HG03108 (cell line): ENCODE results near the gene TMEM138.
"Not testable (repeated sequence)": the region's sequence is repeated elsewhere in the genome, so short reads cannot be mapped to it uniquely, and the experiment has no call there.

Experiments
- ATAC-seq: cut with Tn5 transposase; IDR thresholded peaks from one replicate; pipeline ENCODE4 v1.9.1; 2021; ENCODE audit warnings: moderate library complexity; ENCODE audit not compliant: unreplicated experiment

Gene TMEM138

GRCh38 chr11:61362542-61362875 lies 335 bp downstream of the TMEM138 start:
- ATAC-seq: no peak

DNA sequence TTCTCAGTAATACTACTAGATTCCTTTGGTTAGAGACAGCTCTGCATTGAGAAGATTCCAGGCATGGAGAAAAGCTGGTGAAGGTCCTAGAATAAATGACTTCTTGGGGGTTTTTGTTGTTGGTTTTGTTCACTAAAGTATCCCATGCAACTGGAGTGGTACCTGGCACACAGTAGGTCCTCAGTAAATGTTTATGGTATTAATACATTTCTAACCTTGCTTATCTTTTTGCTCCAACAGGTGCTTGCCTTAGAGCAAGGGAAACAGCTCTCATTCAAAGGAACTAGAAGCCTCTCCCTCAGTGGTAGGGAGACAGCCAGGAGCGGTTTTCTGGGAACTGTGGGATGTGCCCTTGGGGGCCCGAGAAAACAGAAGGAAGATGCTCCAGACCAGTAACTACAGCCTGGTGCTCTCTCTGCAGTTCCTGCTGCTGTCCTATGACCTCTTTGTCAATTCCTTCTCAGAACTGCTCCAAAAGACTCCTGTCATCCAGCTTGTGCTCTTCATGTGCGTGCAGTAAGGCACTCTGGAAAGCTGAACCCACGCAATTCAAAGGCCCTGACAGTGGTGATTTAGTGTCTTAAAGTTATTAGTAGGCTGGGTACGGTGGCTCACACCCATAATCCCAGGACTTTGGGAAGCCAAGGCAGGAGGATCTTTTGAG lies 2.0 kb downstream of the TMEM138 start:
- no peak for ATAC-seq

DNA sequence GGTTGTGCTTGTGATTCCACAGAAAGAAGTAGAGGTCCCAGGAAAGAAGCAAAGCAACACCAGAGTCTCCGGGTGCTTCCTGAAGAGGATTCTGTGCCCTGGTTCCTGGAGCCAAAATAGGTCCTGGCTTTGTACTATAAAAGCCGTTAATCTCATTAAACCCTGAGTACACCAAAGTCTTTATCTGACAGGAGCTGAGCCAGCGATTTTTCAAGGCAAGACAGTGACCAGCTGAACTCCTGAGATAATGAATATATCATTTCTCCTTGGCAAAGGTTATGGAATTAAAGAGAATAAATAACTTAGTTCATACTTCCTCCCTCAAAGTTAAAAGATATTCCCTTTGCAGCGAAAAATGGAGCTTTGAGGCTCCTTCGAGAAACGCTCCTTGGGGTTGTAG lies 5.2 kb downstream of the TMEM138 start:
- ATAC-seq: no peak

DNA sequence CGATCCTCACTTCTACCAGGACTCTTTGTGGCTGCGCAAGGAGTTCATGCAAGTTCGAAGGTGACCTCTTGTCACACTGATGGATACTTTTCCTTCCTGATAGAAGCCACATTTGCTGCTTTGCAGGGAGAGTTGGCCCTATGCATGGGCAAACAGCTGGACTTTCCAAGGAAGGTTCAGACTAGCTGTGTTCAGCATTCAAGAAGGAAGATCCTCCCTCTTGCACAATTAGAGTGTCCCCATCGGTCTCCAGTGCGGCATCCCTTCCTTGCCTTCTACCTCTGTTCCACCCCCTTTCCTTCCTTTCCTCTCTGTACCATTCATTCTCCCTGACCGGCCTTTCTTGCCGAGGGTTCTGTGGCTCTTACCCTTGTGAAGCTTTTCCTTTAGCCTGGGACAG lies 6.5 kb downstream of the TMEM138 start:
- ATAC-seq: no peak

- no peak for ATAC-seq
These were observed 7.5 kb downstream of the TMEM138 start for GRCh38 chr11:61369372-61370348.

GRCh38 chr11:61370349-61371005 lies 8.3 kb downstream of the TMEM138 start:
- no peak for ATAC-seq

DNA sequence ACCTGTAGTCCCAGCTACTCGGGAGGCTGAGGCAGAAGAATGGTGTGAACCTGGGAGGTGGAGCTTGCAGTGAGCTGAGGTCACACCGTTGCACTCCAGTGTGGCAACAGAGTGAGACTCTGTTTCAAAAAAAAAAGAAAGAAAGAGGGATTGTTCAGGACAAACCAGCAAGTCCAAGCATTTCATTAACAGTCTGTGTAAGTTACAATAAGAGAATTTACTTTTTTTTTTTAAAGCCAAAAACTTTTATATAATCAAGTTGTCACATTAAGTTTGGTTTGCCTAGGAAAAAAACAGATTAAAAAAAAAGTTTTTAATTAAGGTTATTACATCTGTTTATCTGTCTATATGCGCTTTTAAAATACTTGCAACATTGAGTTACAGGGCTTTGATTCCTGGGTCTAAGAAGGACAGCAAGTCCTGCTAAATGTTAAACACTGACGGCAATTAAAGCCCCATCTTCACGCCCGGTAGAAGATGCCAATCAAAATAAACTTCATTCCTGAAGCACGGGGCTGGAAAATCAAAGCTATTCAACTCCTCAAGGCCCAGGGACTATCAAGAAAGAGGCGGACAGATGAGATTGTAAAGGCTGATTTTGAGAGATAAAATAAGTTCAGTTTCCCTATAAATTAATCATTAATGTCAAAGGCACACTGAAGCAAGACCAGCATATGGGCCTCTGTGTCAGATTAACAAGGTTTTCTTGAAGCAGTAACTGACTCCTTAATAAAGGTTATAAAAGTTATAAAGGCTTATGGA lies 10.7 kb downstream of the TMEM138 start:
- ATAC-seq: no peak

GRCh38 chr11:61375761-61376108 lies 13.6 kb downstream of the TMEM138 start:
- no peak for ATAC-seq

DNA sequence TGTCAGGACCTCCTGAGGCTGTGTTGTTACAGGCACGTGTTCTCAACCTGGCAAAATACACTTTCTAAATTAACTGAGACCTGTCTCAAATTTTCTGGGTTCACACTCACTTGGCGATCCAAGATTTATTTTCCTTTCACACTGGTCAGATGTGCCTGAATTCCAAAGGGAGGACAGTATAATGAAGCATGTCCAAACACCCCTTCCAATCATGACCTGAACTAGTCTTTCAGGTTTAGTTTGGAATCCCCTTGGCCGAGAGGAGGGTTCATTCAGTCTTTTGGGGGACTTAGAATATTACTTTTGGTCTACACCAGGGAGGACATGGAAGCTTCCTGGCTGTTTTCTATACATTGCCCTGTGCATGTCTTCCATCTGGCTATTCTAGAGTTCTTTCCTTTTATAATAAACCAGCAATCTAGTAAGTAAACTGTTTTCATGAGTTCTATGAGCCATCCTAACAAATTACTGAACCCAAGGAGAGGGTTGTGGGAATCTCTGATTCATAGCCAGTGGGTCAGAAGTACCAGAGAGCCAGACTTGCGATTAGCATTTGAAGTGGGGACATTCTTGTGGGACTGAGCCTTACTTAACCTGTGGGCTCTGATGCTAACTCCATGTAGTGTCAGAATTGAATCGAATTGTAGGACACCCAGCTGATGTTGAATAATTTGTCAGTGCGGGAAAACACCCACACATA lies 15.4 kb downstream of the TMEM138 start:
- no peak for ATAC-seq

DNA sequence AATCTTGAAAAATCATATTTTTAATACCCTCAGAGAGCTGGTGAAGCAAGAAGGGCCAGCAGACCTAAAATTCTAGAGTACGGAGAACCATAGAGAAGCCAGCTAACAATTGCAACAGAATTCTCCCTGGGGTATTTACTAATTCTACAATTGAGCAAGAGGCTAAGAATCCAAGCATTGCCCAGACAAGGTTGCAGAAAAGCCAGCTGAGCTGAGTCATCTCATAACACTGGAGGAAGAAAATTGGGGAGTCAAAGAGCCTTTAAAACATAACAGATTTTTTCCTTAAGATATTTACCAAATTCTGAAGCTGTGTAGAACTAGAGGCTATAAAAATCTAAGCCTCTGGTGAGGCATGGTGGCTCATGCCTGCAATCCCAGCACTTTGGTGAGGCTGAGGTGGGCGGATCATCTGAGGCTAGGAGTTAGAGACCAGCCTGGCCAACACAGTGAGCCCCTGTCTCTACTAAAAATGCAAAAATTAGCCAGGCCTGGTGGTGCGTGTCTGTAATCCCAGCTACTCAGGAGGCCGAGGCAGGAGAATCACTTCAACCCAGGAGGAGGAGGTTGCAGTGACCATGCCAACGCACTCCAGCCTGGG lies 16.6 kb downstream of the TMEM138 start:
- no peak for ATAC-seq

DNA sequence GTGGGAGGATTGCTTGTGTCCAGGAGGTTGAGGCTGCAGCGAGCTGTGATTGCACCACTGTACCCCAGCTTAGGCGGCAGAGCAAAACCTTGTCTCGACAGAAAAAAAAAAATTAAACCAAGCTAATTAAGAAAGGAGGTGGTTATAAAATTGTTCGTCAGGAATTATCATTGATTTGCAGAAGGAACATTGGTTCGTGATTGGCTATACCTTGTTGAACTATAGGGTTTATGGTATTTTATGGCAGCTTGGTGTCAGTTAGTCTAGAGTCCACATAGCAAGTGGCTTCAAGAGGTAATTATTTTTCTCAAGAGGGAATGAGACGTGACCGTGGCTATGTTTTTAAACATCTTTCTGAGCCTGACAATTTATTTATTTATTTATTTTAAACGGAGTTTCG lies 18.7 kb downstream of the TMEM138 start:
- ATAC-seq: no peak

DNA sequence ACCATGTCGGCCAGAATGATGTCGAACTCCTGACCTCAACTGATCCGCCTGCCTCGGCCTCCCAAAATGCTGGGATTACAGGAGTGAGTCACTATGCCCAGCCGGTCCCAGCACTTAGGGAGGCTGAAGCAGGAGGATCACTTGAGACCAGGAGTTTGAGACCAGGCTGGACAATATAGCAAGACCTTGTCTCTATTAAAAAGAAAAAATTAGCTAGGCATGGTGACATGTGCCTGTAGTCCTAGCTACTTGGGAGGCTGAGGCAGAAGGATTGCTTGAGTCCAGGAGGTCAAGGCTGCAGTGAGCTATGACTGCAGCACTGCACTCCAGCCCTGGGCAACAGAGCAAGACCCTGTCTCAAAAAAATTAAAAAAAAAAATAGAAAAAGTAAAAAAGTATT lies 21.7 kb downstream of the TMEM138 start:
- not testable (repeated sequence) for ATAC-seq

- ATAC-seq: no peak
These were observed 22.4 kb downstream of the TMEM138 start for GRCh38 chr11:61384271-61385242.

DNA sequence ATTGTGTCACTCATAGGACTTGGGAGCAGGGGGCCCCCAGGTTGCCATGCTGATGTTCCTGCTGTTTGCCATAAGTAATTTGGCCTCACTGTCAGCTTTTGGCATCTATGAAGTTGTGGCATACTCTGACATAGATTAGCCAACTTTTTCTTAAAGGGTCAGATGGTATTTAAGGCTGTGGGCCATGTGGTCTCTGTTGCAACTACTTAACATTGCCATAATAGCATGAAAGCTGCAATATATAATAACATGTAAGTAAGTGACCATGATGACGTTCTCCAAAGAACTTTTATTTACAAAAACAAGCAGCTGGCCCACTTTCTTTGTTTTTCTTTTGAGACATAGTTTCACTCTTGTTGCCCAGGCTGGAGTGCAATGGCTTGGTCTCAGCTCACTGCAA lies 28.0 kb downstream of the TMEM138 start:
- no peak for ATAC-seq

- ATAC-seq: no peak
These were observed 30.9 kb downstream of the TMEM138 start for GRCh38 chr11:61392981-61393595.

DNA sequence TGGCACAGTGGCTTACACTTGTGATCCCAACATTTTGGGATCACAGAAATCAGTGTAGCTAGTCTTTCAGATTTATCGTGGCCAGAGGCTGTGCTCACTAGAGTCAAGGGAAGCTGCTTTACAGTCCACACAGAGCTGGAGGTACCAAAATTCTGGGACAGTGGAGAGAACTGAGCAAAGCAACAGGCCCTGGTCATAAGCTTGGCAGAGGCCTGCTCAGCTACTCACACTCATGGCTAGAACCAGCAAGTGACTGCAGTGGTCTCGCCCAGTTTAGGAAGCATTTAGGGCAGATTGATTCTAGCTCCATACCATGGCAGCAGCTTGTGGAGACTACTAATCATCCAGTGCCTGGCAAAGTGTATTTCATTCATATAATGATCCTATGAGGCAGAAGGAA lies 39.0 kb downstream of the TMEM138 start:
- no peak for ATAC-seq

- ATAC-seq: no peak
These were observed 39.4 kb downstream of the TMEM138 start for GRCh38 chr11:61401573-61401972.

DNA sequence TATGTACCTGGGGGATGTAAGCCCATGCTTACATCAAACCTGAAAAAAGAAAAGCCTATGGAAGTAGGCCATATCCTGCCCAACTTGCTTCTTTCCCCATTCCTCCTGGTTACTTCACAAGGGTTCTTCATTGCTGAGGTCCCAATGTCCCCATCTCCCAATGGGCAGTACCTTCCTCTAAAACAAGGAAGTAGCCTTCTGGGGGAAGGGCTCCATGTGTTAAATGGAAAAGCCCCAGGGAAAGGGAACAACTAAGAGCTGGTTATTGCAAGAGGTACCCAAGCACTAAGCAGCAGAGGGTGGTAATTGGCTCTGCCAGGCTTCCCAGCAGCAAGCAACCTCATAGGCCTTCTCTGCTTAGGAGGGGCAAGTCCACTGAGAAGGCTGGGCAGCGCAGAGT lies 41.5 kb downstream of the TMEM138 start:
- ATAC-seq: no peak

GRCh38 chr11:61404103-61404502 lies 41.9 kb downstream of the TMEM138 start:
- ATAC-seq: no peak
